WTC11 (cell line): ENCODE results near the gene NDUFV2.

Experiments used
- CREB1 ChIP-seq: sonication (generic); formaldehyde crosslinking; IDR thresholded peaks from 2 replicates; pipeline ENCODE4 v1.8.0; 2023; ENCODE audit warnings: mild to moderate bottlenecking, missing genetic modification reagents
- JUN ChIP-seq: sonication (generic); formaldehyde crosslinking; IDR thresholded peaks from 2 replicates; pipeline ENCODE4 v1.8.0; 2023; ENCODE audit warnings: mild to moderate bottlenecking, missing genetic modification reagents
- MXD4 ChIP-seq: fragments of 250-450 bp; sonication (Bioruptor Pico); IDR thresholded peaks from 2 replicates; pipeline ENCODE4 v1.8.0; 2021; ENCODE audit warnings: mild to moderate bottlenecking, moderate library complexity, borderline replicate concordance
- NR2C2 ChIP-seq: sonication (generic); formaldehyde crosslinking; IDR thresholded peaks from 2 replicates; pipeline ENCODE4 v1.8.0; 2022; ENCODE audit warnings: mild to moderate bottlenecking, missing genetic modification reagents
- TF ChIP-seq, protein P1 (sequence below): fragments of 200-600 bp; IDR thresholded peaks from 2 replicates; pipeline ENCODE4 v1.8.0; 2022; ENCODE audit warnings: antibody characterized with exemption
- TF ChIP-seq, protein P2 (sequence below): sonication (generic); formaldehyde crosslinking; IDR thresholded peaks from 2 replicates; pipeline ENCODE4 v1.8.0; 2023; ENCODE audit warnings: missing genetic modification reagents, mild to moderate bottlenecking, borderline replicate concordance
- TF ChIP-seq, protein P3 (sequence below): sonication (generic); formaldehyde crosslinking; IDR thresholded peaks from 2 replicates; pipeline ENCODE4 v1.8.0; 2023; ENCODE audit warnings: mild to moderate bottlenecking, missing genetic modification reagents

DNA sequence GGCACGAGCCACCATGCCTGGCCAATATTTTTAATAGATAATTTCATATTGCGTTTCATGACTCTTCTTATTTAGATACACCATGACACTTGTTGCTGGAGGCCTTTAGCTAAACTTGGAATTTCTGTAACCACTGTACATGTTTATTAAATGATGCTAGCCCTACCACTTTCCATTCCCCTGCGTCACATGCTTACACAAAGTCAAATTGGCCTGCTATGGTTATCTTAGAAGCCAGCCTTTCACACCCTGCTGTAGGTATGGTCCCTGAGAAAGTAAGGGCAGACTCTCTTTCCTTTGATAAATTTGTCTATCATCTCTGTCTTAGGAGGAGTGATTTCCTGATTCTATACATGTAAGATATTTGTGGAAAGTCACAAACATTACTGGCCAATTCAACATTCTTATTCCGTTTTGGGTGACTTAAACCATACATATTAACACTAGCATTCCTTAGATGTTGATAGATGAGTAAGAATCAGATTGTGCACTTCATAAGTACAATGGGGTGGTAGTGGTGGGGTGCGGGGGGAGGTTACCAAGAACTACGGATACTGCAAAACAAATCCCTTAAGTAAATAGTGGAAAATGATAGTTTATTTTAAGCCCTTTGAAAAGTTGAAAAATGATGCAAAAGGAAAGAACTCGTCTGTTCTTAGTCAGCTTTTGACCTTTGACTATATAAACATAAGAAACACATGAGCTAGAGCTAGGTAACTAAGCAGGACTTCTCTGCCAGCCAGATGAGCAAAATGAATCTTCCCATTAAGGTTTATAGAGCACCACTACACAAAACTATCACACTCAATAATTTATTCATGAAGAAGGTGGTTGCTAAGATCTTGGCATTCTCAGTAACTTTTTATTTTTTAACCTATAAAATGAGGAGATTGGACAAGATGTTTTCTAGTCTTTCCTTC is 7.9 kb upstream of the NDUFV2 start:
- TF ChIP-seq, protein P1, sequence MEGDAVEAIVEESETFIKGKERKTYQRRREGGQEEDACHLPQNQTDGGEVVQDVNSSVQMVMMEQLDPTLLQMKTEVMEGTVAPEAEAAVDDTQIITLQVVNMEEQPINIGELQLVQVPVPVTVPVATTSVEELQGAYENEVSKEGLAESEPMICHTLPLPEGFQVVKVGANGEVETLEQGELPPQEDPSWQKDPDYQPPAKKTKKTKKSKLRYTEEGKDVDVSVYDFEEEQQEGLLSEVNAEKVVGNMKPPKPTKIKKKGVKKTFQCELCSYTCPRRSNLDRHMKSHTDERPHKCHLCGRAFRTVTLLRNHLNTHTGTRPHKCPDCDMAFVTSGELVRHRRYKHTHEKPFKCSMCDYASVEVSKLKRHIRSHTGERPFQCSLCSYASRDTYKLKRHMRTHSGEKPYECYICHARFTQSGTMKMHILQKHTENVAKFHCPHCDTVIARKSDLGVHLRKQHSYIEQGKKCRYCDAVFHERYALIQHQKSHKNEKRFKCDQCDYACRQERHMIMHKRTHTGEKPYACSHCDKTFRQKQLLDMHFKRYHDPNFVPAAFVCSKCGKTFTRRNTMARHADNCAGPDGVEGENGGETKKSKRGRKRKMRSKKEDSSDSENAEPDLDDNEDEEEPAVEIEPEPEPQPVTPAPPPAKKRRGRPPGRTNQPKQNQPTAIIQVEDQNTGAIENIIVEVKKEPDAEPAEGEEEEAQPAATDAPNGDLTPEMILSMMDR = no peak
- TF ChIP-seq NR2C2 (CRISPR knock-in tag) = no peak
- TF ChIP-seq, protein P2, sequence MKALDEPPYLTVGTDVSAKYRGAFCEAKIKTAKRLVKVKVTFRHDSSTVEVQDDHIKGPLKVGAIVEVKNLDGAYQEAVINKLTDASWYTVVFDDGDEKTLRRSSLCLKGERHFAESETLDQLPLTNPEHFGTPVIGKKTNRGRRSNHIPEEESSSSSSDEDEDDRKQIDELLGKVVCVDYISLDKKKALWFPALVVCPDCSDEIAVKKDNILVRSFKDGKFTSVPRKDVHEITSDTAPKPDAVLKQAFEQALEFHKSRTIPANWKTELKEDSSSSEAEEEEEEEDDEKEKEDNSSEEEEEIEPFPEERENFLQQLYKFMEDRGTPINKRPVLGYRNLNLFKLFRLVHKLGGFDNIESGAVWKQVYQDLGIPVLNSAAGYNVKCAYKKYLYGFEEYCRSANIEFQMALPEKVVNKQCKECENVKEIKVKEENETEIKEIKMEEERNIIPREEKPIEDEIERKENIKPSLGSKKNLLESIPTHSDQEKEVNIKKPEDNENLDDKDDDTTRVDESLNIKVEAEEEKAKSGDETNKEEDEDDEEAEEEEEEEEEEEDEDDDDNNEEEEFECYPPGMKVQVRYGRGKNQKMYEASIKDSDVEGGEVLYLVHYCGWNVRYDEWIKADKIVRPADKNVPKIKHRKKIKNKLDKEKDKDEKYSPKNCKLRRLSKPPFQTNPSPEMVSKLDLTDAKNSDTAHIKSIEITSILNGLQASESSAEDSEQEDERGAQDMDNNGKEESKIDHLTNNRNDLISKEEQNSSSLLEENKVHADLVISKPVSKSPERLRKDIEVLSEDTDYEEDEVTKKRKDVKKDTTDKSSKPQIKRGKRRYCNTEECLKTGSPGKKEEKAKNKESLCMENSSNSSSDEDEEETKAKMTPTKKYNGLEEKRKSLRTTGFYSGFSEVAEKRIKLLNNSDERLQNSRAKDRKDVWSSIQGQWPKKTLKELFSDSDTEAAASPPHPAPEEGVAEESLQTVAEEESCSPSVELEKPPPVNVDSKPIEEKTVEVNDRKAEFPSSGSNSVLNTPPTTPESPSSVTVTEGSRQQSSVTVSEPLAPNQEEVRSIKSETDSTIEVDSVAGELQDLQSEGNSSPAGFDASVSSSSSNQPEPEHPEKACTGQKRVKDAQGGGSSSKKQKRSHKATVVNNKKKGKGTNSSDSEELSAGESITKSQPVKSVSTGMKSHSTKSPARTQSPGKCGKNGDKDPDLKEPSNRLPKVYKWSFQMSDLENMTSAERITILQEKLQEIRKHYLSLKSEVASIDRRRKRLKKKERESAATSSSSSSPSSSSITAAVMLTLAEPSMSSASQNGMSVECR (CRISPR knock-in tag) = no peak
- TF ChIP-seq, protein P3, sequence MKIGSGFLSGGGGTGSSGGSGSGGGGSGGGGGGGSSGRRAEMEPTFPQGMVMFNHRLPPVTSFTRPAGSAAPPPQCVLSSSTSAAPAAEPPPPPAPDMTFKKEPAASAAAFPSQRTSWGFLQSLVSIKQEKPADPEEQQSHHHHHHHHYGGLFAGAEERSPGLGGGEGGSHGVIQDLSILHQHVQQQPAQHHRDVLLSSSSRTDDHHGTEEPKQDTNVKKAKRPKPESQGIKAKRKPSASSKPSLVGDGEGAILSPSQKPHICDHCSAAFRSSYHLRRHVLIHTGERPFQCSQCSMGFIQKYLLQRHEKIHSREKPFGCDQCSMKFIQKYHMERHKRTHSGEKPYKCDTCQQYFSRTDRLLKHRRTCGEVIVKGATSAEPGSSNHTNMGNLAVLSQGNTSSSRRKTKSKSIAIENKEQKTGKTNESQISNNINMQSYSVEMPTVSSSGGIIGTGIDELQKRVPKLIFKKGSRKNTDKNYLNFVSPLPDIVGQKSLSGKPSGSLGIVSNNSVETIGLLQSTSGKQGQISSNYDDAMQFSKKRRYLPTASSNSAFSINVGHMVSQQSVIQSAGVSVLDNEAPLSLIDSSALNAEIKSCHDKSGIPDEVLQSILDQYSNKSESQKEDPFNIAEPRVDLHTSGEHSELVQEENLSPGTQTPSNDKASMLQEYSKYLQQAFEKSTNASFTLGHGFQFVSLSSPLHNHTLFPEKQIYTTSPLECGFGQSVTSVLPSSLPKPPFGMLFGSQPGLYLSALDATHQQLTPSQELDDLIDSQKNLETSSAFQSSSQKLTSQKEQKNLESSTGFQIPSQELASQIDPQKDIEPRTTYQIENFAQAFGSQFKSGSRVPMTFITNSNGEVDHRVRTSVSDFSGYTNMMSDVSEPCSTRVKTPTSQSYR (CRISPR knock-in tag) = no peak
- TF ChIP-seq MXD4 = no peak
- no peak for TF ChIP-seq CREB1 (CRISPR knock-in tag)
- no peak for TF ChIP-seq JUN (CRISPR knock-in tag)
